H9 (cell line): Measurements from ENCODE around the gene CSNK1A1. TPM values are rescaled to one million over a fixed set of nuclear protein-coding genes. Genes with fewer than 3 reads are reported as not detected.

ENCODE experiments used
- DNase-seq: peaks from one replicate; pipeline ENCODE4 v3.0.0-alpha.2; 2017
- H2AFZ ChIP-seq: one replicate; pipeline ENCODE4 v1.6.1; 2013; ENCODE audit warnings: mild to moderate bottlenecking, low read length, control low read depth, moderate library complexity
- H2AK5ac ChIP-seq: 2 replicates; pipeline ENCODE4 v1.6.1; 2013; ENCODE audit warnings: low read length, control low read depth, mixed read lengths; ENCODE audit not compliant: insufficient read length
- H2BK120ac ChIP-seq: one replicate; pipeline ENCODE4 v1.6.1; 2013; ENCODE audit warnings: low read depth, mild to moderate bottlenecking, low read length, control low read depth, inconsistent platforms; ENCODE audit not compliant: poor library complexity, severe bottlenecking
- H2BK12ac ChIP-seq: 2 replicates; pipeline ENCODE4 v1.6.1; 2013; ENCODE audit warnings: low read length, control low read depth, mixed read lengths, low read depth; ENCODE audit not compliant: insufficient read length
- H2BK15ac ChIP-seq: 2 replicates; pipeline ENCODE4 v1.6.1; 2013; ENCODE audit warnings: low read depth, low read length, control low read depth
- H2BK20ac ChIP-seq: one replicate; pipeline ENCODE4 v1.6.1; 2013; ENCODE audit warnings: low read depth, mild to moderate bottlenecking, low read length, control low read depth, inconsistent platforms; ENCODE audit not compliant: poor library complexity, severe bottlenecking
- H2BK5ac ChIP-seq: 2 replicates; pipeline ENCODE4 v1.6.1; 2013; ENCODE audit warnings: low read length, control low read depth, mixed read lengths; ENCODE audit not compliant: insufficient read length
- H3K14ac ChIP-seq: 2 replicates; pipeline ENCODE4 v1.6.1; 2013; ENCODE audit warnings: low read length, control low read depth; ENCODE audit not compliant: insufficient read depth
- H3K18ac ChIP-seq: 2 replicates; pipeline ENCODE4 v1.6.1; 2013; ENCODE audit warnings: low read depth, mild to moderate bottlenecking, mixed read lengths, low read length, control low read depth; ENCODE audit not compliant: insufficient read length
- H3K23ac ChIP-seq: 2 replicates; pipeline ENCODE4 v1.6.1; 2013; ENCODE audit warnings: low read length, control low read depth, mixed read lengths, low read depth; ENCODE audit not compliant: insufficient read length
- H3K23me2 ChIP-seq: 2 replicates; pipeline ENCODE4 v1.6.1; 2013; ENCODE audit warnings: low read depth, mild to moderate bottlenecking, mixed read lengths, low read length, control low read depth; ENCODE audit not compliant: insufficient read length, poor library complexity, severe bottlenecking
- H3K27ac ChIP-seq: 2 replicates; pipeline ENCODE4 v1.5.1; 2013; ENCODE audit warnings: low read length, control low read depth, mixed read lengths, low read depth; ENCODE audit not compliant: insufficient read length
- H3K27me3 ChIP-seq: 2 replicates; pipeline ENCODE4 v1.6.1; 2013; ENCODE audit warnings: low read length, control low read depth, inconsistent platforms; ENCODE audit not compliant: insufficient read depth
- H3K4ac ChIP-seq: 2 replicates; pipeline ENCODE4 v1.6.1; 2013; ENCODE audit warnings: low read depth, mild to moderate bottlenecking, control low read depth, inconsistent platforms, low read length, moderate library complexity
- H3K4me1 ChIP-seq: 2 replicates; pipeline ENCODE4 v1.6.1; 2013; ENCODE audit warnings: low read length, control low read depth, inconsistent platforms; ENCODE audit not compliant: insufficient read depth
- H3K4me2 ChIP-seq: 2 replicates; pipeline ENCODE4 v1.6.1; 2013; ENCODE audit warnings: low read length, control low read depth, mixed read lengths; ENCODE audit not compliant: insufficient read length, insufficient read depth
- H3K56ac ChIP-seq: 2 replicates; pipeline ENCODE4 v1.6.1; 2013; ENCODE audit warnings: low read depth, mild to moderate bottlenecking, mixed read lengths, low read length, control low read depth; ENCODE audit not compliant: insufficient read length
- H3K79me1 ChIP-seq: 2 replicates; pipeline ENCODE4 v1.6.1; 2013; ENCODE audit warnings: low read depth, mild to moderate bottlenecking, moderate library complexity, low read length, control low read depth, inconsistent platforms; ENCODE audit not compliant: insufficient read depth, poor library complexity, severe bottlenecking
- H3K79me2 ChIP-seq: 2 replicates; pipeline ENCODE4 v1.6.1; 2013; ENCODE audit warnings: low read length, control low read depth, inconsistent platforms; ENCODE audit not compliant: insufficient read depth
- H3K9ac ChIP-seq: 2 replicates; pipeline ENCODE4 v1.6.1; 2013; ENCODE audit warnings: low read length, control low read depth, mixed read lengths; ENCODE audit not compliant: insufficient read length; ENCODE audit errors: extremely low read depth
- H3K9me3 ChIP-seq: one replicate; pipeline ENCODE4 v1.6.1; 2013; ENCODE audit warnings: low read depth, low read length, inconsistent platforms; ENCODE audit not compliant: control insufficient read depth
- H3T11ph ChIP-seq: one replicate; pipeline ENCODE4 v1.6.1; 2013; ENCODE audit warnings: mild to moderate bottlenecking, low read length, control low read depth, inconsistent platforms
- H4K20me1 ChIP-seq: one replicate; pipeline ENCODE4 v1.6.1; 2013; ENCODE audit not compliant: control insufficient read depth, insufficient read length, insufficient read depth
- H4K5ac ChIP-seq: 2 replicates; pipeline ENCODE4 v1.6.1; 2013; ENCODE audit warnings: low read depth, mild to moderate bottlenecking, mixed read lengths, low read length, control low read depth; ENCODE audit not compliant: insufficient read length
- H4K8ac ChIP-seq: replicated peaks from 2 replicates; pipeline ENCODE4 v1.6.1; 2013; ENCODE audit warnings: low read length, control low read depth, mixed read lengths, low read depth; ENCODE audit not compliant: insufficient read length
- H4K91ac ChIP-seq: 2 replicates; pipeline ENCODE4 v1.6.1; 2013; ENCODE audit warnings: low read depth, mild to moderate bottlenecking, moderate library complexity, mixed read lengths, low read length, control low read depth; ENCODE audit not compliant: insufficient read length
- H3K27ac Mint-ChIP-seq, 3 experiments: 2 replicates in 2 of 3; 3 replicates in 1 of 3; pipeline ENCODE4 v1.8.0; 2020 to 2021; ENCODE audit warnings: mixed read lengths in 3 of 3, mild to moderate bottlenecking in 1 of 3, moderate library complexity in 1 of 3
- H3K27me3 Mint-ChIP-seq: 2 replicates; pipeline ENCODE4 v1.8.0; 2021; ENCODE audit warnings: low read depth, mild to moderate bottlenecking, moderate library complexity, mixed read lengths
- H3K36me3 Mint-ChIP-seq, 3 experiments: 2 replicates in 2 of 3; 3 replicates in 1 of 3; pipeline ENCODE4 v1.8.0; 2020 to 2021; ENCODE audit warnings: low read depth in 3 of 3, mixed read lengths in 3 of 3; ENCODE audit not compliant: insufficient read depth in 1 of 3
- H3K4me1 Mint-ChIP-seq, 2 experiments: 2 replicates each; pipeline ENCODE4 v1.8.0; 2020; ENCODE audit warnings: mixed read lengths in 2 of 2
- H3K4me3 Mint-ChIP-seq, 2 experiments: 2 replicates in 1 of 2; 3 replicates in 1 of 2; pipeline ENCODE4 v1.8.0; 2020 to 2021; ENCODE audit warnings: mild to moderate bottlenecking in 2 of 2, mixed read lengths in 2 of 2, moderate library complexity in 1 of 2
- H3K9me3 Mint-ChIP-seq, 2 experiments: 2 replicates in 1 of 2; 3 replicates in 1 of 2; pipeline ENCODE4 v1.8.0; 2020; ENCODE audit warnings: mild to moderate bottlenecking in 2 of 2, mixed read lengths in 2 of 2, moderate library complexity in 1 of 2
- WGBS: extraction: QIAGEN DNeasy Blood & Tissue Kit; methylation state at CpG from one replicate; pipeline ENCODE4 v1.1.7; 2013; ENCODE audit warnings: missing lambda C conversion rate, low lambda C conversion rate, mixed read lengths; ENCODE audit not compliant: insufficient read length; ENCODE audit errors: extremely low coverage; 5-methylcytosine and 5-hydroxymethylcytosine counted together
- total RNA-seq: library from RNA; stranded (reverse); gene quantifications from 2 replicates; pipeline ENCODE4 v1.2.1, GENCODE V29; 2021
- TF ChIP-seq, protein P1 (sequence below): fragments of 200-600 bp; sonication (generic); conservative IDR thresholded peaks from 3 replicates; pipeline ENCODE4 v1.8.0; 2021; ENCODE audit warnings: antibody characterized with exemption, mild to moderate bottlenecking

CSNK1A1 gene
- total RNA-seq, 1 experiment from 2014 or later: 310 TPM

DNA sequence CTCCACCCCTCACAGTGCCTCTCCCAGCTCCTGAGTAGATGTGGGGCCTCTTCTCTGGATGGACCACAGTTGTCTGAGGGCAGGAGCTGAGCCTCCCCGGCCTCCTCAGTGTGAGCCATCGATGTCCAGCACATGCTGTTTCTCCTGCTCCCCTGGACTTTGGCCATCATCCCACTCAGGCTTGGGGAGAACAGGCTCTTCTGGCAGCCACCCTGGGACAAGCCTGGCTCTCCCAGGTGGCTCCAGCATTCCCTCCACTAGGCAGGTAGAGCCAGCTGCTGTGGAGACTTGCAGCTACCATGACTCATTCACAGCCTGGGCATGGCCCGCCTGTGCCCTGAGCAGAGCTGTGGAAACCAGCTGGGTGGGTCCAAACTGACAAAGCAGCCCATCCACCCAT lies 77.0 kb downstream of the CSNK1A1 start:
- no CpG with 5 or more reads among the region's 3 CpGs for WGBS
- Histone ChIP-seq H2AFZ (no peak overlapping the region), H2BK120ac (no peak overlapping the region)

More for the DNA sequence above, 77.0 kb downstream of the CSNK1A1 start:
- Histone ChIP-seq H2BK12ac (no peak overlapping the region), H3K4me1 (no peaks in the 10 kb centered on the region), H3K56ac (no peak overlapping the region), H4K5ac (no peak overlapping the region), H3K27me3 (no peaks in the 10 kb centered on the region), H3K4me2 (no peak overlapping the region), H3K23me2 (no peaks in the 10 kb centered on the region), H3K79me2 (no peaks in the 10 kb centered on the region), H3K14ac (no peak overlapping the region), H3K9me3 (no peaks in the 10 kb centered on the region), H3K9ac (no peak overlapping the region), H4K91ac (no peak overlapping the region), H4K20me1 (no peaks in the 10 kb centered on the region), H3K27ac (no peak overlapping the region), H3K79me1 (no peaks in the 10 kb centered on the region), H2BK5ac (no peak overlapping the region), H3K23ac (no peak overlapping the region), H4K8ac (no peak overlapping the region), H2AK5ac (no peak overlapping the region), H3T11ph (no peak overlapping the region), H2BK15ac (no peak overlapping the region), H2BK20ac (no peak overlapping the region), H3K4ac (no peak overlapping the region), H3K18ac (no peak overlapping the region)
- Mint-ChIP-seq H3K27me3 (no peaks in the 10 kb centered on the region), H3K4me3 (no peak overlapping the region), H3K27ac (no peak overlapping the region), H3K9me3 (peaks cover 0 to 2% of the 10 kb centered on the region in 2 experiments; a peak in 1 of 5 replicates), H3K36me3 (no peaks in the 10 kb centered on the region; a peak in 1 of 7 replicates), H3K4me1 (peaks cover 4 to 13% of the 10 kb centered on the region in 2 experiments)
- TF ChIP-seq, protein P1, sequence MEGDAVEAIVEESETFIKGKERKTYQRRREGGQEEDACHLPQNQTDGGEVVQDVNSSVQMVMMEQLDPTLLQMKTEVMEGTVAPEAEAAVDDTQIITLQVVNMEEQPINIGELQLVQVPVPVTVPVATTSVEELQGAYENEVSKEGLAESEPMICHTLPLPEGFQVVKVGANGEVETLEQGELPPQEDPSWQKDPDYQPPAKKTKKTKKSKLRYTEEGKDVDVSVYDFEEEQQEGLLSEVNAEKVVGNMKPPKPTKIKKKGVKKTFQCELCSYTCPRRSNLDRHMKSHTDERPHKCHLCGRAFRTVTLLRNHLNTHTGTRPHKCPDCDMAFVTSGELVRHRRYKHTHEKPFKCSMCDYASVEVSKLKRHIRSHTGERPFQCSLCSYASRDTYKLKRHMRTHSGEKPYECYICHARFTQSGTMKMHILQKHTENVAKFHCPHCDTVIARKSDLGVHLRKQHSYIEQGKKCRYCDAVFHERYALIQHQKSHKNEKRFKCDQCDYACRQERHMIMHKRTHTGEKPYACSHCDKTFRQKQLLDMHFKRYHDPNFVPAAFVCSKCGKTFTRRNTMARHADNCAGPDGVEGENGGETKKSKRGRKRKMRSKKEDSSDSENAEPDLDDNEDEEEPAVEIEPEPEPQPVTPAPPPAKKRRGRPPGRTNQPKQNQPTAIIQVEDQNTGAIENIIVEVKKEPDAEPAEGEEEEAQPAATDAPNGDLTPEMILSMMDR: no peak
- no peak for DNase-seq
